ENCODE data around the gene SKI. TPM values are rescaled to one million over a fixed set of nuclear protein-coding genes. Genes with fewer than 3 reads are reported as not detected.
A peak's percentile ranks its signal among the peaks of the same experiment; 100 is the strongest.

SKI gene
- 10 to 100 TPM; 26.8 to 86.6 (median 29.0) TPM for total RNA-seq
- long read RNA-seq, donor 1, full-length matches to known transcripts, result 4 of 19 reads
- long read RNA-seq, donor 1, partial matches to known transcripts, result 3 of 19 reads
- long read RNA-seq, donor 1, other reads (novel, unspliced or antisense), result 12 of 19 reads
- long read RNA-seq, donor 2, full-length matches to known transcripts, result 1 of 1 reads
- long read RNA-seq, donor 2, partial matches to known transcripts, result 0 of 1 reads
- long read RNA-seq, donor 2, other reads (novel, unspliced or antisense), result 0 of 1 reads

- Histone ChIP-seq H3K4me3 (peak within 1 kb of the TSS; percentile 48), H3K36me3 (ENCODE audit: low read depth) (no peaks in the 10 kb centered on the region), H3K4me1 (ENCODE audit: low read depth) (peaks cover 38% of the 10 kb centered on the region), H3K9me3 (no peaks in the 10 kb centered on the region)
- DNase-seq, result peak in 1 of 3 donors; percentile 20
- intact Hi-C loops (cut with DNase I, micrococcal nuclease), result no loop called here
- no peak for ATAC-seq
- TF ChIP-seq CTCF (IDR thresholded peaks at IDR 0.05), result no peak
Observed at GRCh38 chr1:2228157-2228594, at the start of gene SKI. TSS of gene SKI (plus strand) at chr1:2228319. CDS start at chr1:2228767, 448 bp downstream.

- intact Hi-C loops (cut with DNase I, micrococcal nuclease), result no loop called here
- Histone ChIP-seq H3K4me1 (ENCODE audit: low read depth) (no peaks in the 10 kb centered on the region), H3K4me3 (no peak overlapping the region), H3K36me3 (ENCODE audit: low read depth) (no peaks in the 10 kb centered on the region), H3K9me3 (no peaks in the 10 kb centered on the region)
- DNase-seq, result no peak
- no peak for ATAC-seq
- no peak for TF ChIP-seq CTCF (IDR thresholded peaks at IDR 0.05)
Observed at GRCh38 chr1:2178875-2179274, 49.2 kb upstream of the SKI start.

GRCh38 chr1:2179283-2180013 lies 48.7 kb upstream of the SKI start:
- DNase-seq (no peak), ATAC-seq (no peak)
- Histone ChIP-seq H3K36me3 (ENCODE audit: low read depth) (no peaks in the 10 kb centered on the region), H3K9me3 (no peaks in the 10 kb centered on the region), H3K4me3 (no peak overlapping the region), H3K4me1 (ENCODE audit: low read depth) (no peaks in the 10 kb centered on the region)
- no peak for TF ChIP-seq CTCF (IDR thresholded peaks at IDR 0.05)
- intact Hi-C loops (cut with DNase I, micrococcal nuclease), result no loop called here

GRCh38 chr1:2180297-2181245 lies 47.5 kb upstream of the SKI start:
- TF ChIP-seq CTCF (IDR thresholded peaks at IDR 0.05), result no peak
- intact Hi-C loops (cut with DNase I, micrococcal nuclease), result no loop called here
- no peaks in the 10 kb centered on the region for H3K4me1 ChIP-seq (ENCODE audit: low read depth)
- H3K36me3 ChIP-seq (ENCODE audit: low read depth), result no peaks in the 10 kb centered on the region
- H3K9me3 ChIP-seq, result no peaks in the 10 kb centered on the region
- DNase-seq (no peak), ATAC-seq (no peak)
- H3K4me3 ChIP-seq, result no peak overlapping the region

- TF ChIP-seq CTCF (IDR thresholded peaks at IDR 0.05), result no peak
- no peak for ATAC-seq
- Histone ChIP-seq H3K4me1 (ENCODE audit: low read depth) (no peaks in the 10 kb centered on the region), H3K36me3 (ENCODE audit: low read depth) (no peaks in the 10 kb centered on the region), H3K9me3 (no peaks in the 10 kb centered on the region), H3K4me3 (no peak overlapping the region)
- no peak for DNase-seq
- intact Hi-C loops (cut with DNase I, micrococcal nuclease), result no loop called here
Observed at GRCh38 chr1:2181271-2181670, 46.8 kb upstream of the SKI start.

All from mucosa of descending colon (tissue), 3 donors.